WTC11 (cell line): ENCODE measurements around the gene TTLL5. TPM values are rescaled to one million over a fixed set of nuclear protein-coding genes. Genes with fewer than 3 reads are reported as not detected.

Source experiments
- ATAC-seq: fragments of 200-7000 bp; cut with Tn5 transposase; 2 replicates; pipeline ENCODE4 v1.10.0; 2021; ENCODE audit warnings: mild to moderate bottlenecking, moderate library complexity
- CTCF ChIA-PET: fragments of 300-600 bp; sonication (Branson Sonifier 250); formaldehyde crosslinking; loops from one replicate; lab custom pipeline; 2021; ENCODE audit warnings: antibody characterized with exemption; lab: Charles Lee
- POLR2A ChIA-PET: fragments of 350-600 bp; sonication (Branson Sonifier 250); formaldehyde crosslinking; loops from one replicate; lab custom pipeline; 2021; ENCODE audit warnings: antibody characterized with exemption; lab: Charles Lee
- DNase-seq: peaks from one replicate; pipeline ENCODE4 v3.0.0; 2021; ENCODE audit warnings: low spot score
- H3K27ac Mint-ChIP-seq: 2 replicates; pipeline ENCODE4 v1.8.0; 2021; ENCODE audit warnings: mixed read lengths
- H3K27me3 Mint-ChIP-seq: 2 replicates; pipeline ENCODE4 v1.8.0; 2021; ENCODE audit warnings: low read depth, mild to moderate bottlenecking, moderate library complexity, mixed read lengths
- H3K36me3 Mint-ChIP-seq: 2 replicates; pipeline ENCODE4 v1.8.0; 2021; ENCODE audit warnings: mixed read lengths
- H3K4me1 Mint-ChIP-seq: 2 replicates; pipeline ENCODE4 v1.8.0; 2022; ENCODE audit warnings: mixed read lengths
- H3K4me3 Mint-ChIP-seq: 2 replicates; pipeline ENCODE4 v1.8.0; 2021; ENCODE audit warnings: mild to moderate bottlenecking, moderate library complexity, mixed read lengths
- H3K9me3 Mint-ChIP-seq: 2 replicates; pipeline ENCODE4 v1.8.0; 2021; ENCODE audit warnings: mixed read lengths
- ATF3 ChIP-seq: sonication (generic); formaldehyde crosslinking; conservative IDR thresholded peaks from 2 replicates; pipeline ENCODE4 v1.8.1; 2022; ENCODE audit warnings: mild to moderate bottlenecking, missing genetic modification reagents
- ATF6 ChIP-seq: sonication (generic); formaldehyde crosslinking; IDR thresholded peaks from 2 replicates; pipeline ENCODE4 v1.8.1; 2023; ENCODE audit warnings: mild to moderate bottlenecking, missing genetic modification reagents
- E2F5 ChIP-seq: sonication (generic); formaldehyde crosslinking; IDR thresholded peaks from 2 replicates; pipeline ENCODE4 v1.8.1; 2022; ENCODE audit warnings: mild to moderate bottlenecking, moderate library complexity, missing genetic modification reagents
- ETV6 ChIP-seq: sonication (generic); formaldehyde crosslinking; IDR thresholded peaks from 2 replicates; pipeline ENCODE4 v1.8.1; 2022; ENCODE audit warnings: mild to moderate bottlenecking, missing genetic modification reagents
- GTF2I ChIP-seq: fragments of 250-450 bp; sonication (Bioruptor Pico); conservative IDR thresholded peaks from 2 replicates; pipeline ENCODE4 v1.4.0; 2021; ENCODE audit warnings: mild to moderate bottlenecking
- PRDM15 ChIP-seq: sonication (generic); formaldehyde crosslinking; IDR thresholded peaks from 2 replicates; pipeline ENCODE4 v1.8.0; 2022; ENCODE audit warnings: missing genetic modification reagents
- SMAD3 ChIP-seq: sonication (generic); formaldehyde crosslinking; IDR thresholded peaks from 2 replicates; pipeline ENCODE4 v1.8.0; 2022; ENCODE audit warnings: missing genetic modification reagents, mild to moderate bottlenecking, borderline replicate concordance
- SMAD4 ChIP-seq: sonication (generic); formaldehyde crosslinking; IDR thresholded peaks from 2 replicates; pipeline ENCODE4 v1.8.0; 2022; ENCODE audit warnings: mild to moderate bottlenecking, missing genetic modification reagents
- SP1 ChIP-seq: sonication (generic); formaldehyde crosslinking; conservative IDR thresholded peaks from 2 replicates; pipeline ENCODE4 v1.8.1; 2022; ENCODE audit warnings: missing genetic modification reagents
- STAT6 ChIP-seq: sonication (generic); formaldehyde crosslinking; conservative IDR thresholded peaks from 2 replicates; pipeline ENCODE4 v1.8.1; 2023; ENCODE audit warnings: mild to moderate bottlenecking, low read depth, missing genetic modification reagents, moderate library complexity
- USF2 ChIP-seq: sonication (generic); formaldehyde crosslinking; IDR thresholded peaks from 2 replicates; pipeline ENCODE4 v1.8.1; 2023; ENCODE audit warnings: mild to moderate bottlenecking, missing genetic modification reagents, moderate library complexity
- ZNF219 ChIP-seq: sonication (generic); formaldehyde crosslinking; IDR thresholded peaks from 2 replicates; pipeline ENCODE4 v1.8.0; 2023; ENCODE audit warnings: missing genetic modification reagents, mild to moderate bottlenecking, borderline replicate concordance
- ZNF281 ChIP-seq: sonication (generic); formaldehyde crosslinking; IDR thresholded peaks from 2 replicates; pipeline ENCODE4 v1.8.0; 2023; ENCODE audit warnings: mild to moderate bottlenecking, missing genetic modification reagents
- ZNF425 ChIP-seq: fragments of 250-450 bp; sonication (Bioruptor Pico); conservative IDR thresholded peaks from 2 replicates; pipeline ENCODE4 v1.9.0; 2021; ENCODE audit warnings: mild to moderate bottlenecking
- total RNA-seq: library from RNA; stranded (reverse); gene quantifications from 3 replicates; pipeline ENCODE4 v1.2.3, GENCODE V29; 2021

The TTLL5 gene
- total RNA-seq, 1 experiment from 2014 or later: 39.6 TPM

GRCh38 chr14:75802486-75802885, 141.4 kb downstream of the TTLL5 start:
- no peak overlapping the region for H3K27ac Mint-ChIP-seq
- ChIA-PET POLR2A (no interaction called here), CTCF (interaction anchor here (1.1 to 3.0 kb wide), 5 partner anchors 8 to 180 kb away, joined by 3 to 13 read pairs (median 6); partner anchors contain the start of gene TGFB3)
- H3K9me3 Mint-ChIP-seq: peaks cover 1% of the 10 kb centered on the region; the same call in 1 of the 2 replicates
- no peak overlapping the region for H3K4me3 Mint-ChIP-seq
- ATAC-seq (no peak), DNase-seq (no peak)
- H3K36me3 Mint-ChIP-seq: peaks cover 4% of the 10 kb centered on the region; the same call in 1 of the 2 replicates
- no peaks in the 10 kb centered on the region for H3K27me3 Mint-ChIP-seq
- no peak for TF ChIP-seq ATF6 (CRISPR knock-in tag)
- no peak for TF ChIP-seq ATF3
- TF ChIP-seq SP1 (CRISPR knock-in tag): no peak
- no peak for TF ChIP-seq E2F5 (CRISPR knock-in tag)
- TF ChIP-seq ETV6: no peak
- TF ChIP-seq ZNF281 (CRISPR knock-in tag): no peak
- peaks cover 12% of the 10 kb centered on the region for H3K4me1 Mint-ChIP-seq

- DNase-seq: peak; percentile 26
- Mint-ChIP-seq H3K9me3 (no peaks in the 10 kb centered on the region), H3K4me3 (no peak overlapping the region), H3K27ac (peak overlapping the region; percentile 50; the same call in 1 of the 2 replicates), H3K4me1 (peaks cover 10% of the 10 kb centered on the region), H3K27me3 (no peaks in the 10 kb centered on the region), H3K36me3 (0 out of 2 replicates have a peak, but pooled peaks cover 3% of the 10 kb centered on the region)
- TF ChIP-seq STAT6: no peak
- peak; percentile 43 for ATAC-seq
- ChIA-PET POLR2A (no interaction called here), CTCF (interaction anchor here (0.6 to 3.0 kb wide), 8 partner anchors 10 to 179 kb away, joined by 3 to 13 read pairs (median 6); partner anchors contain the start of gene TGFB3)
Observed at GRCh38 chr14:75803765-75804164, 142.7 kb downstream of the TTLL5 start.

GRCh38 chr14:75804570-75805275, 143.7 kb downstream of the TTLL5 start:
- Mint-ChIP-seq H3K27ac (no peak overlapping the region), H3K36me3 (0 out of 2 replicates have a peak, but pooled peaks cover 3% of the 10 kb centered on the region), H3K27me3 (no peaks in the 10 kb centered on the region), H3K9me3 (no peaks in the 10 kb centered on the region), H3K4me1 (0 out of 2 replicates have a peak, but pooled peaks cover 2% of the 10 kb centered on the region), H3K4me3 (no peak overlapping the region)
- ChIA-PET CTCF (interaction anchor here (0.6 to 3.0 kb wide), 4 partner anchors 76 to 178 kb away, joined by 3 to 13 read pairs (median 4); partner anchors contain the start of gene TGFB3), POLR2A (no interaction called here)
- DNase-seq (no peak), ATAC-seq (no peak)
- TF ChIP-seq USF2 (CRISPR knock-in tag) (no peak), ZNF425 (CRISPR knock-in tag) (no peak), GTF2I (CRISPR knock-in tag) (no peak), PRDM15 (CRISPR knock-in tag) (no peak), SMAD3 (CRISPR knock-in tag) (no peak), SMAD4 (CRISPR knock-in tag) (no peak), ZNF219 (CRISPR knock-in tag) (no peak)
